GM19099 (cell line): ENCODE data around the gene PLD3.

ENCODE experiments used
- POLR2A ChIP-seq: IDR thresholded peaks from 3 replicates; pipeline ENCODE4 v1.6.1; 2011; ENCODE audit warnings: low read depth; ENCODE audit not compliant: insufficient read length; ENCODE audit errors: extremely low read depth

Gene PLD3

GRCh38 chr19:40389404-40390083 lies 41.0 kb downstream of the PLD3 start:
- no peak for TF ChIP-seq POLR2A

- TF ChIP-seq POLR2A = no peak
Observed at GRCh38 chr19:40390084-40390742, 41.7 kb downstream of the PLD3 start, which contains the start of gene HIPK4. Gene HIPK4 (minus strand): TSS chr19:40390181. CDS start chr19:40389902, 279 bp downstream.

- no peak for TF ChIP-seq POLR2A
Observed at GRCh38 chr19:40392123-40392522, 43.6 kb downstream of the PLD3 start.

- no peak for TF ChIP-seq POLR2A
Observed at GRCh38 chr19:40392894-40393517, 44.5 kb downstream of the PLD3 start.

GRCh38 chr19:40393894-40394815 lies 45.7 kb downstream of the PLD3 start:
- no peak for TF ChIP-seq POLR2A

GRCh38 chr19:40394816-40395210 lies 46.3 kb downstream of the PLD3 start:
- no peak for TF ChIP-seq POLR2A

GRCh38 chr19:40395956-40396355 lies 47.5 kb downstream of the PLD3 start:
- no peak for TF ChIP-seq POLR2A

- TF ChIP-seq POLR2A = no peak
Observed at GRCh38 chr19:40396886-40397567, 48.5 kb downstream of the PLD3 start.

- TF ChIP-seq POLR2A = no peak
Observed at GRCh38 chr19:40397568-40397906, 49.0 kb downstream of the PLD3 start.

GRCh38 chr19:40398417-40399131 lies 50.1 kb downstream of the PLD3 start:
- no peak for TF ChIP-seq POLR2A

- TF ChIP-seq POLR2A = no peak
Observed at GRCh38 chr19:40400559-40400958, 52.1 kb downstream of the PLD3 start.

- no peak for TF ChIP-seq POLR2A
Observed at GRCh38 chr19:40403262-40403984, 54.9 kb downstream of the PLD3 start.

GRCh38 chr19:40407714-40408597 lies 59.5 kb downstream of the PLD3 start:
- TF ChIP-seq POLR2A = no peak

- no peak for TF ChIP-seq POLR2A
Observed at GRCh38 chr19:40410030-40410389, 61.5 kb downstream of the PLD3 start.
